Measurements from ENCODE around the gene CLDN15. TPM values are rescaled to one million over a fixed set of nuclear protein-coding genes. Genes with fewer than 3 reads are reported as not detected.
A peak's percentile ranks its signal among the peaks of the same experiment; 100 is the strongest.

Gene CLDN15
- total RNA-seq, 1 experiment from 2014 or later: 6.4 TPM

GRCh38 chr7:101216860-101217387, 20.7 kb downstream of the CLDN15 start:
- CTCF ChIA-PET: interaction anchor here (0.6 to 2.3 kb wide), 6 partner anchors 15 to 364 kb away, joined by 3 to 19 read pairs (median 13); partner anchors contain the start of gene FIS1
- peak overlapping the region; percentile 80 for H3K4me3 Mint-ChIP-seq (ENCODE audit: low read depth, unreplicated experiment)
- no peak for TF ChIP-seq CTCF (IDR thresholded peaks at IDR 0.05; ENCODE audit: unreplicated experiment)
- BruUV-seq (replicated peaks): TSS peak; percentile 62
- peaks cover 15% of the 10 kb centered on the region for H3K4me1 Mint-ChIP-seq (ENCODE audit: low read depth, unreplicated experiment)
- H3K9me3 Mint-ChIP-seq (ENCODE audit: low read depth, unreplicated experiment): no peaks in the 10 kb centered on the region
- peaks cover 47% of the 10 kb centered on the region for H3K36me3 Mint-ChIP-seq (ENCODE audit: insufficient read depth, unreplicated experiment)
- H3K27ac Mint-ChIP-seq (ENCODE audit: unreplicated experiment): peak overlapping the region; percentile 54
- intact Hi-C loops (cut with micrococcal nuclease; ENCODE audit: unreplicated experiment): no loop called here
- DNase-seq: no peak
- H3K27me3 Mint-ChIP-seq (ENCODE audit: unreplicated experiment): no peaks in the 10 kb centered on the region

- H3K4me1 Mint-ChIP-seq (ENCODE audit: low read depth, unreplicated experiment): peaks cover 8% of the 10 kb centered on the region
- BruUV-seq (replicated peaks): no TSS peak
These were observed 21.4 kb downstream of the CLDN15 start for GRCh38 chr7:101216001-101216859.

GRCh38 chr7:101212014-101212413, 25.6 kb downstream of the CLDN15 start:
- Mint-ChIP-seq H3K9me3 (ENCODE audit: low read depth, unreplicated experiment) (no peaks in the 10 kb centered on the region), H3K36me3 (ENCODE audit: insufficient read depth, unreplicated experiment) (peaks cover 35% of the 10 kb centered on the region), H3K4me3 (ENCODE audit: low read depth, unreplicated experiment) (no peak overlapping the region), H3K27me3 (ENCODE audit: unreplicated experiment) (no peaks in the 10 kb centered on the region), H3K27ac (ENCODE audit: unreplicated experiment) (no peak overlapping the region), H3K4me1 (ENCODE audit: low read depth, unreplicated experiment) (peaks cover 8% of the 10 kb centered on the region)
- no TSS peak for BruUV-seq (replicated peaks)
- TF ChIP-seq CTCF (IDR thresholded peaks at IDR 0.05; ENCODE audit: unreplicated experiment): no peak
- CTCF ChIA-PET: no interaction called here
- DNase-seq: no peak
- intact Hi-C loops (cut with micrococcal nuclease; ENCODE audit: unreplicated experiment): no loop called here

More at GRCh38 chr7:101216001-101216859, 21.4 kb downstream of the CLDN15 start:
- peaks cover 40% of the 10 kb centered on the region for H3K36me3 Mint-ChIP-seq (ENCODE audit: insufficient read depth, unreplicated experiment)
- no peaks in the 10 kb centered on the region for H3K27me3 Mint-ChIP-seq (ENCODE audit: unreplicated experiment)
- intact Hi-C loops (cut with micrococcal nuclease; ENCODE audit: unreplicated experiment): no loop called here
- H3K9me3 Mint-ChIP-seq (ENCODE audit: low read depth, unreplicated experiment): no peaks in the 10 kb centered on the region
- peak overlapping the region; percentile 54 for H3K27ac Mint-ChIP-seq (ENCODE audit: unreplicated experiment)
- CTCF ChIA-PET: interaction anchor here (1.8 to 2.3 kb wide), 3 partner anchors 28 to 72 kb away, joined by 13 to 19 read pairs (median 14); partner anchors contain the start of gene FIS1
- TF ChIP-seq CTCF (IDR thresholded peaks at IDR 0.05; ENCODE audit: unreplicated experiment): no peak
- DNase-seq: no peak
- H3K4me3 Mint-ChIP-seq (ENCODE audit: low read depth, unreplicated experiment): peak overlapping the region; percentile 80

- BruUV-seq (replicated peaks): no TSS peak
- Mint-ChIP-seq H3K36me3 (ENCODE audit: insufficient read depth, unreplicated experiment) (peaks cover 33% of the 10 kb centered on the region), H3K4me1 (ENCODE audit: low read depth, unreplicated experiment) (peaks cover 8% of the 10 kb centered on the region), H3K9me3 (ENCODE audit: low read depth, unreplicated experiment) (no peaks in the 10 kb centered on the region), H3K27ac (ENCODE audit: unreplicated experiment) (no peak overlapping the region), H3K4me3 (ENCODE audit: low read depth, unreplicated experiment) (no peak overlapping the region), H3K27me3 (ENCODE audit: unreplicated experiment) (no peaks in the 10 kb centered on the region)
- no peak for DNase-seq
- CTCF ChIA-PET: no interaction called here
- TF ChIP-seq CTCF (IDR thresholded peaks at IDR 0.05; ENCODE audit: unreplicated experiment): no peak
- intact Hi-C loops (cut with micrococcal nuclease; ENCODE audit: unreplicated experiment): no loop called here
These were observed 26.1 kb downstream of the CLDN15 start for GRCh38 chr7:101211501-101211900.
